Measurements from ENCODE around the gene DHX9. TPM values are rescaled to one million over a fixed set of nuclear protein-coding genes. Genes with fewer than 3 reads are reported as not detected.

DHX9 gene
- total and polyA plus RNA-seq, 9 of the 15 experiments (the other 6 are each of a cell fraction or from before 2014, with no cell fraction given) = 100 to 409 (median 294) TPM

DNA sequence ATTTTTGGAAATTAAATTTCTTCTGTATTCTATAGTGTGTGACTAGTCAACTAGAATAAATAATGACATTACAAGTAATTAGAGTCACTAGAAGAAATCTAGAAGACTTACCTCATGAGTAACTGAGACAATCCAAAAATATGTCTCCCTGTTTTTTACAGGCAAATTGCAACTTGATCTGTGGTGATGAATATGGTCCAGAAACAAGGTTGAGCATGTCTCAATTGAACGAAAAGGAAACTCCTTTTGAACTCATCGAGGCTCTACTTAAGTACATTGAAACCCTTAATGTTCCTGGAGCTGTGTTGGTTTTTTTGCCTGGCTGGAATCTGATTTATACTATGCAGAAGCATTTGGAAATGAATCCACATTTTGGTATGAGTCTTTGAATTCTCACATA is 36.7 kb downstream of the DHX9 start:
- no peaks in the 10 kb centered on the region for H3K4me1 ChIP-seq (replicated peaks in 1 of 2; ENCODE audit: control insufficient read depth in 2 of 2, insufficient read depth in 2 of 2, low read length in 2 of 2)
- POLR2A ChIA-PET = interaction anchor here (0.6 to 1.7 kb wide), 5 partner anchors 9 to 781 kb away, joined by 3 to 5 read pairs (median 3); no protein-coding TSS in a partner anchor
- TF ChIP-seq POLR2AphosphoS5 (IDR thresholded peaks at IDR 0.05; ENCODE audit: control insufficient read depth, insufficient read depth, low read depth, low read length) = 0 out of 2 replicates have a peak, but pooled peaks have one; percentile 16
- TF ChIP-seq, protein P1, sequence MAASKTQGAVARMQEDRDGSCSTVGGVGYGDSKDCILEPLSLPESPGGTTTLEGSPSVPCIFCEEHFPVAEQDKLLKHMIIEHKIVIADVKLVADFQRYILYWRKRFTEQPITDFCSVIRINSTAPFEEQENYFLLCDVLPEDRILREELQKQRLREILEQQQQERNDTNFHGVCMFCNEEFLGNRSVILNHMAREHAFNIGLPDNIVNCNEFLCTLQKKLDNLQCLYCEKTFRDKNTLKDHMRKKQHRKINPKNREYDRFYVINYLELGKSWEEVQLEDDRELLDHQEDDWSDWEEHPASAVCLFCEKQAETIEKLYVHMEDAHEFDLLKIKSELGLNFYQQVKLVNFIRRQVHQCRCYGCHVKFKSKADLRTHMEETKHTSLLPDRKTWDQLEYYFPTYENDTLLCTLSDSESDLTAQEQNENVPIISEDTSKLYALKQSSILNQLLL (CRISPR knock-in tag; IDR thresholded peaks at IDR 0.05; ENCODE audit: borderline replicate concordance) = no peak
- TF ChIP-seq ARNT (IDR thresholded peaks at IDR 0.05) = no peak
- TF ChIP-seq ATF7 (IDR thresholded peaks at IDR 0.05) = no peak
- peak; percentile 23 for TF ChIP-seq RBM22 (IDR thresholded peaks at IDR 0.05; ENCODE audit: low read depth, low read length, poor library complexity, severe bottlenecking)
- H3K27ac ChIP-seq (ENCODE audit: extremely low read depth, low read depth, low read length) = no peak overlapping the region
- H2AFZ ChIP-seq (ENCODE audit: low read depth, low read length) = no peak overlapping the region
- ATAC-seq (no peak), DNase-seq (ENCODE audit: extremely low read depth in 1 of 4, low spot score in 3 of 4) (no peak), FAIRE-seq (no peak)
- peaks cover 2% of the 10 kb centered on the region; the same call in 1 of the 3 replicates for H3K79me2 ChIP-seq (ENCODE audit: control insufficient read depth, insufficient read depth, low read length)
- H3K9me1 ChIP-seq (ENCODE audit: control insufficient read depth, insufficient read depth, low read length) = no peaks in the 10 kb centered on the region
- no TSS peak for BruUV-seq (replicated peaks)
- peaks cover 100% of the 10 kb centered on the region for H3K36me3 ChIP-seq (ENCODE audit: control insufficient read depth, insufficient read depth, low read length)
- no peak overlapping the region for H3K4me2 ChIP-seq (ENCODE audit: insufficient read depth, low read length)
- H3K4me3 ChIP-seq = no peak overlapping the region
- no peaks in the 10 kb centered on the region; the same call in 1 of the 2 replicates for H4K20me1 ChIP-seq (replicated peaks; ENCODE audit: control insufficient read depth, insufficient read depth, low read length)
- intact Hi-C loops (cut with micrococcal nuclease) (no loop called here), in situ Hi-C loops (cut with MboI) (no loop called here)
- 97% methylated on average over 2 of the region's 2 CpGs for WGBS (ENCODE audit: insufficient coverage, low coverage, missing lambda C conversion rate)
- CTCF ChIA-PET (ENCODE audit: low intra/inter-chr PET ratio) = no interaction called here
- no peak overlapping the region for H3K9ac ChIP-seq (ENCODE audit: insufficient read depth in 1 of 2, low read depth in 2 of 2, low read length in 2 of 2)
- no peaks in the 10 kb centered on the region for H3K9me3 ChIP-seq (replicated peaks; ENCODE audit: control insufficient read depth, insufficient read depth, low read depth, low read length)
- H3K27me3 ChIP-seq (ENCODE audit: control insufficient read depth in 2 of 2, insufficient read depth in 2 of 2, low read length in 2 of 2) = no peaks in the 10 kb centered on the region

Data from K562 (cell line).